ENCODE results near the gene HORMAD2. TPM values are rescaled to one million over a fixed set of nuclear protein-coding genes. Genes with fewer than 3 reads are reported as not detected.

HORMAD2 gene
- polyA plus RNA-seq, 1 donor, result not detected

DNA sequence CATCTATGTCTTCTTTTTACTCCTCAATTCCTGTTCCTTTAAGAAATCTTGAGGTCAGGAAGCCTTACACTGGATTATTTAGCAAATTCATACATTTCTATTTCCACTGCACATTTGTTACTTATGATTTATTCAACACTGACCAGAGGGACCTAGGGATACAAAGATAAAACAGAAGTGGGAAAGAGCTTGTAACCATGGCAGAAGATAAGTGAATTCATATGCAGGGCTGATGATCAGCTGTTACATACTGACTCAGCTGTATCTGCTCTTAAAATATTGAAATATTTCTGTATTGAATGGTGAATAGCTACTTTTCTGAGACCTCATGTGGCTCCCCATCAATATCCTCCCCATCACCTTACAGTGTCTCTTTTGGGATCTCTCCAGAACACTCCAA lies 25.2 kb downstream of the HORMAD2 start:
- no peak for DNase-seq (ENCODE audit: low read depth)

DNA sequence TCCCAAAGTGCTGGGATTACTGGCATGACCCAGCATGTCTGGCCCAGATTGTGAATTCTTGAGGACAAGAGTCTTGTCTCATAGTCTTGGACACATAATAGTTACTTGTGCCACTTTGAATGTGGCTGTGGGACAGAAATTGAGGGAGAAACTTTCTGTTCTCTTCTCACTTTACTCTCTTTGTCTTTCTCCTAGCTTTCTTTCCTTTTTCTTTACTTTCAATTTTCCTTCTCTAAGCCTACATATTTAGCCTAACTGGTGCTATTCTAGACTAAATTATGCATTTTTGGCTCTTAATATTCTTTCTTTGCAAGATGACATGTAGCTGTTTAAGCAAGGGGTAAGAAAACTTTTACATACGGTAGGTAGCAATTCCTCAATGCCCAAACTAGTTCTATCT lies 33.2 kb downstream of the HORMAD2 start:
- no peak for DNase-seq (ENCODE audit: low read depth)

DNA sequence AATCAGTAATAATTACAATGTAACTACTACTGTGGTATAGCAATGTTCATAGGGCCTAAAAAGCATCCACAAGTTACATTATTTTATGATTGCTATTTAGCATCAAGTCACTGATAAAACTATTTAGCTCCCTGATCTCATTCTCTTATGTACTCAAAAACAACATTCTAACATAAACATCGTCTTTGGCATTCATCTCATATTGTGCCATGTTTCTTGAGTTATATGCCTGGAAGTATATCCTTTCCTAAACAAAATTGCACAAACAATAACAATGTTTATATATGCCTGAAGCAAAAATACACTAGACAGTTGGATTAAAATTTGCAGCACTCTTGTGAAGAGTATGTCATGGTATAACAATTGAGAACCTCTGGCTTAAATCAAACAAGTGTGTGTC lies 34.1 kb downstream of the HORMAD2 start:
- no peak for DNase-seq (ENCODE audit: low read depth)

DNA sequence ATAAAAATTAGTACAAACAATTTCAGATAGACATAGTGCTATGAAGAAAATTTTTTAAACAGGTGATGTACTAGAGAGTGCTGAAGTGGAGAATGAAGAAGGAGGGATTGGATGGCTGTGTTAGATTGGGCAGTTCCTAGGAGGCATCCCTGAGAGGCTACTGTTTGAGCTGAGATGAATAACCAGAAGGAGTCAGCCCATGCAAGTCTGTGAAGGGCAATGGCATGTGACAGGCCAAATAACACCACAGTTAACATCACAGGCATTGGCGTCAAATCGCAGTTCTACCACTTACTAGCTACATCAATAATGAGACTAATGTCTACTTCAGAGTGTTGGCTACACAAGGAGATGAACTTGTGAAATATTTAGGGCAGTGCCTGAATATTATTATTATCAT lies 35.4 kb downstream of the HORMAD2 start:
- no peak for DNase-seq (ENCODE audit: low read depth)

DNA sequence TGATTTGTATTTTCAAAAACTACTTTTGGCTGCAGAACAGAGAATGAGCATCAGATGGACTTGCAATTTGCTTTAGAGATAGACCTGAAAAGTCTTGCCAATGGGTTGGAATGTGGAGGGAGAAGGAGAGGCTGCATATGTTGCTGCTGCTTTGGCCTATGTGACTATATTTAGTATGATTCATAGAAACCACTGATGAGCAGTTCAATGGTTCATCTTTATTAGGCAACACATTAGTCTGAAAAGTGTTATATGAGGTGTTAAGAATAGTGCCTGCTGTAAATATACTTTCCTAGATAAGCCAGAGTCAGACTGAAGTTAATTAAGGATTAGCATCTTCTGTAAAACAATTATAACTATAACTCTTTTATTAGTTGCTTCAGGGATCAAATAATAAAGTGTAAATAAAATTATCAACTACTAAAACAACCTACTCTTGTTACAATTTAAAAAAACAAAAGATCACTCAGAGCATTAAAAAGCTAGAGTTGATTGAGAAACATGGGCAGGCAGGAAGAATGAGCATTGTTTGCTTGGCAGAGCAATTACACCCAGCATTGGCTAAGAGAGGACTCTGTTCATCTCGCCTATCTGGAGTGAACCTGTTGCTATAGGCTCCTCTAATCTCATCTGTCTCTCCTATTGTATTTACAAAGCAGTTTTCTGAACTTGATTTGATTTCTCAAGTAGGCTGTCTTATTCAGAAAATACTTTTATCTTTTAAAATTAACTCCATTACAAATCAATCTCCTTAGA lies 36.3 kb downstream of the HORMAD2 start:
- DNase-seq (ENCODE audit: low read depth), result no peak

DNA sequence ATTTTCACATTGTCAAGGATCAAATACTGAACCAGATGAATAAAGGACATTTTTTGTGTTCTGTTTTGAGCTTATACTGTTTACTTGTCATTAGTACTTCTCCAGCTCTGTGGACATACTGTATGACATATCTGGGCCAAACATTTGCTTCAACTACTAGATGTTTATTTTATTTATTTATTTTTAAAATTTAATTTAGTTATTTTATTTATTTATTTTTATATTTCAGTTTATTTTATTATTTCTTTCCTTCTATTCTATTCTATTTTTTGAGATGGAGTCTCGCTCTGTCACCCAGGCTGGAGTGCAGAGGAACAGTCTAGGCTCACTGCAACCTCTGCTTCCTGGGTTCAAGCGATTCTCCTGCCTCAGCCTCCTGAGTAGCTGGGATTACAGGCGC lies 37.0 kb downstream of the HORMAD2 start:
- no peak for DNase-seq (ENCODE audit: low read depth)

DNA sequence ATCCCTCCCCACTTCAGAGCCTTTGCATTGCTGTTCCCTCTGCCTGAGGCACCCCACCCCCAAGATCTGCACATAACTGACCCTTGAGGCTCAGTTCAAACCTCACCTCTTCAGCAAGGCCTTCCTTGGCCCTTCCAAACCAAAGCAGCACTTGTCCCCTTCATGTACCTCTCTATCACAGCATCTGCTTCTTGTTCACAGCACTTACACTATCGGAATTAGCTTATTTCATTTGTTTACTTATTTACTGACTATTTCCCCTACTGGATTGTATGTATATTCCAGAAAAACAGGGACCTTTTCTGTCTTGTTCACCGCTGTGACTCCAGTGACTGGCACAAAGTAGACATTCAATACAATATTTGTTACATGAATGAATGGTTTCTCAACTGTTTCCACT lies 38.0 kb downstream of the HORMAD2 start:
- no peak for DNase-seq (ENCODE audit: low read depth)

DNA sequence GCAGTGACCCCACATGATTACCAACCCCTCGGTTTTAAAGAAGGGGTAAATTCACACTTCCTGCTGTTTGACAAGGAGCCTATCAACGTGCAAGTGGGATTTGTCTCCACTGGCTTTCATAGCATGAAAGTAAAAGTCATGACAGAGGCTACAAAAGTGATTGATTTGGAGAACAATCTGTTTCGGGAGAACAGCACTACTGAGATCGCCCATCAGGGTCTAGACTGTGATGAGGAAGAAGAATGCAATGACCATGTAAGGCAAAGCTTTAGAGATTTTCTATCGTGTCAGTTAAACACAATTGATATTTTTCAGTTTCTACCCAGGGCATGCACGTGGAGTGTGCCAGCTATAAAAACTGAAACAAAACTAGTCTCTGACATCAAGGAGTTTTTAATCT lies 41.7 kb downstream of the HORMAD2 start:
- no peak for DNase-seq (ENCODE audit: low read depth)

DNA sequence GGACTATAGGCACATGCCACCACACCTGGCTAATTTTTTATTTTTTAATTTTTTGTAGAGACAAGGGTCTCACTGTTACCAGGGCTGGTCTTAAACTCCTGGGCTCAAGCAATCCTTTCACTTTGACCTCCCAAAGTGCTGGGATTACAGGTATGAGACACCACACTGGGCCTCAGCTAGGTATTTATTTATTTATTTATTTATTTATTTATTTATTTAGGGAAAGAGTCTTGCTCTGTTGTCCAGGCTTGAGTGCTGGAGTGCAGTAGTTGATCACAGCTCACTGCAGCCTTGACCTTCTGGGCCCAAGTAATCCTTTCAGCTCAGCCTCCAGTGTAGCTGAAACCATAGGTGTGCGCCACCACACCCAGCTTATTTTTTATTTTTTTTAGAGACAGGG lies 43.2 kb downstream of the HORMAD2 start:
- no peak for DNase-seq (ENCODE audit: low read depth)

DNA sequence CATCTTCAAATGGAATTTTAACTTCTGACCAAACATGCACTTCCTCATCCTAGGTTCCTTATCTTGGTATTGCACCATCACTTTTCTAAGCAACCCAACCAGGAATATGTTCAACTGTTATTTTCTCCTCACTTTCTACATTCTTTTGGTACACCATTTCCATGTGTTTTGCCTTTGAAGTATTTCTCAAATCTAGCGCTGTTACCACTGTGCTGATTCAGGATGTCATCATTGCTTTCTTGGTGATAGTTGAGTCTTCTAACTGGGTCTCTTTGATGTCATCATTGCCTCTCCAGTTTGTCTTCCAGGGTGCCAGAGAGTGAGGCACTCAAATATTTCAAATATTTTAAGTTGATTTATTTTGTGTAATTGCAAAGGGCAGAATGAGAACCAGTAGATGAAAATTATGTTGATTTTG lies 47.5 kb downstream of the HORMAD2 start:
- DNase-seq (ENCODE audit: low read depth), result no peak

DNA sequence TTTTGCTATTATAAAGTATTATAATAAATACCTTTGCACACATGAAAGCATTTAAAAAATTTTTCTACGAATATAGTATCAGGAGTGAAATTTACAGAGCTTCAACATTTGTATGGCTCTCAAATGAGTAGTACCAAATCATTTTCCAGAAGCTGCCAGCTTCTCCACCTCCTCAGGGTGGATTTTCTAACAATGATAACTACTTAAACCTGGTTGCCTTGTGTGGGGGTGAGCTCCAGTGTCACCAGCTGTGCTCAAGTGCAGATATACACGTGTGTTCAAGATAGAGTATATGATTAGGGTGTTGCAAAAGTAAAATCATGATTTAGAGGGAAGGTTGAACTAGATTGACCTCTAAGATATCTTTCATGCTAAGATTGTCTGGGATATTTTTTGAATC lies 48.2 kb downstream of the HORMAD2 start:
- no peak for DNase-seq (ENCODE audit: low read depth)

DNA sequence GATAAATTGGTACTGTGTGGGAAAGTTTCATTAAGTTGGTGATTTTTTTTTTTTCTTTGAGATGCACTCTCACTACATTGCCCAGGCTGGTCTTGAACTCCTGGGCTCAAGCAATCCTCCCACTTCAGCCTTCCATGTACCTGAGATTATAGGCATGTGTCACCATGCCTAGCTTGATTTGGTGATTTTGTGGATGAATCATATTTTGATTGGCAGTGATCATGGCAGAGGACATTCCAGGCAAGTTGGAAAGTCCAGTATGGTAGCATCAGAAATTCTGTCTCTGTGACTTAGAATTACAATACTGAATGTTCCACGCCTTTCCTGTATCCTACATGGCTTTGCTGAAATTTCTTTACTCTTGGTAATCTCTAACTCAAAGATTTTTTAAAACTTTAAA lies 49.4 kb downstream of the HORMAD2 start:
- DNase-seq (ENCODE audit: low read depth), result no peak

DNA sequence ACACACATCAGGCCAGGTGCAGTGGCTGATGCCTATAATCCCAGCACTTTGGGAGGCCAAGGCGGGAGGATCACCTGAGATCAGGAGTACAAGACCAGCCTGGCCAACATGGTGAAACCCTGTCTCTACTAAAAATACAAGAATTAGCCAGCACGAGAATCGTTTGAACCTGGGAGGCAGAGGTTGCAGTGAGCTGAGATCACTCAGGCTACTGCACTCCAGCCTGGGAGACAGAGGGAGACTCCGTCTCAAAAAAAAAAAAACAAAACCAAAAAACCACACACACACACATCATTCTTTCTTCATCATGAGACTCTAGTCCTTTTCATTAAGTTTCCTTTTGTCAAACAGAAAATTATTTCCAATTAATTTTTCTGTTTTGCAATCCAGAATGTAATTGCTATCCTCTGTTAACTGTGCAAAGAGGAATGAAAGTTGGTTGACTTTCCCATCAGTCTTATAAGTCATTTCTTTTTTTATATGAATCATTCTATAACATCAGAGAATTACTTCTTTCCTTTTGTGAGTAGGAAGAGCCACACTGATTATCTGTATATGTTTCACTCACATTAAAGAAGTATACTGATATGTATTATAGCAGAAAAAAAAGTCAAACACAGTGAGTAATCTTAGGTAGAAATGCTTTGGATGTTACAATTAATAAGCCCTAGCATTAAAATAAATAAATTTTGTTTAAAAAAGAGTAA lies 52.2 kb downstream of the HORMAD2 start:
- DNase-seq (ENCODE audit: low read depth), result no peak

DNA sequence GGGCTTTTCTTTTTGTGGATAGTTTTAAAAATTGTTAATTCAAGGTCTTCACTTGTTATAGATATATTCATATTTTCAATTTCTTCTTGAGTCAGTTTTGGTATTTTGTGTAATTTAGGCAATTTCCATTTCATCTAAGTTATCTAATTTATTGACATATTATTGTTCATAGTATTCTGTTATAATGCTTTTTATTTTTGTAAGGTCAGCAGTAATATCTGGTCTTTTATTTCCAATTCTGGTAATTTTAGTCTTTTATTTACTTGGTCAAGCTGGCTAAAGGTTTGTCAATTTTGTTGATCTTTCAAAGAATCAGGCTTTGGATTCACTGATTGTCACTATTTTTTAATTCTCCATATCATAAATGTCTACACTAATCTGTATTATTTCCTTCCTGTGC lies 60.1 kb downstream of the HORMAD2 start:
- no peak for DNase-seq (ENCODE audit: low read depth)

DNA sequence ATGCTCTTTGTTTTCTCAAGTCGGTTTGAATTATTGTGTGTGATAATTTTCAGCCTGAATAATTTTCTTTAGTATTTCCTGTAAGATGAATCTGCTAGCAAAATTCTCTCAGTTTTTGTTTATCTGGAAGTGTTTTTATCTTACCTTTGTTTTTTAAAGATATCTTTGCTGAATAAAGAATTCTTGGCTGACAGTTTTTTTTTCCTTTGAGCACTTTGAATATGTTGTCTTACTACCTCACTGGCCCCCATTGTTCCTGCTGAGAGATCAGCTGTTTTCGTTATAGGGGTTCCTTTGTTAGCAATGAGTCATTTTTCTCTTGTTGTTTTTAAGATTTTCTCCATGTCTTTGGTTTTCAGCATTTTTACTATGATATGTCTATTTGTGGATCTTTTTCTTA lies 63.0 kb downstream of the HORMAD2 start:
- DNase-seq (ENCODE audit: low read depth), result no peak

DNA sequence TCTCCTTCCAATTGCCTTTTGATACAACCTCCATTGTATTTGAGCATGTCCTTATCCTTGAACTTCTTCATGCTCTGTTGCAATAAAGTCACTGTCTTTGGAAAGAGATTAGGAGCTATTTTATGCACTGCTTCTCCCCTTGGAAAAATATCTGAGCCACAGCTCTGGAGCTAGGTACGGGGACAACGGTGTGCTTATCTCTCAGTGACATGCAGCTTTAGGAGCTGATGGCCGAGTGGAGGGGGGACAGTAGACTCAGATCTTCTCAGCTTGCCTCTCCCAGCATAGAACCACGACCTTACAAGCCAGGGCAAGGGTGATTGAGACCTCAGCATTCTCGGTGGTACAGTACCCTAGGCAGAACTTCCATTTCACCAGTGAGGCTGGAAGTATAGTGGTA lies 64.1 kb downstream of the HORMAD2 start:
- DNase-seq (ENCODE audit: low read depth), result no peak

DNA sequence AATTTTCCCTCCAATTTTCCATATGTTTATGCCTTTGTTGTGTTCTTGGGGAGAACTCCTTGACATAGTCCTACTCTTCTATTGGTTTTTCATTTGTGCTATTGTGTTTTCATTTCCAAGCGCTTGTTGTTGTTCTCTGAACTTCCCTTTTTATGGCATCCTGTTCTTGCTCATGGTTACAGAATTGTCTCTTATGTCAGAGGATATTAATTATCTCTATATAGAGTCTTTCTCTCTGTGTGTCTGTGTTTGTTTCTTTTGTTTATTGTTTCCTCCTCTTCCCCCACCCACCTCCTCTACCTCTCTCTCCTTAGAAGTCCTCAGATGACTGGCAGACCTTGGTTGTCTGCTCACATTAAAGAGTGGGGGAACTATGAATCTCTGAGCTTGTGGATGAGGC lies 69.9 kb downstream of the HORMAD2 start:
- no peak for DNase-seq (ENCODE audit: low read depth)

DNA sequence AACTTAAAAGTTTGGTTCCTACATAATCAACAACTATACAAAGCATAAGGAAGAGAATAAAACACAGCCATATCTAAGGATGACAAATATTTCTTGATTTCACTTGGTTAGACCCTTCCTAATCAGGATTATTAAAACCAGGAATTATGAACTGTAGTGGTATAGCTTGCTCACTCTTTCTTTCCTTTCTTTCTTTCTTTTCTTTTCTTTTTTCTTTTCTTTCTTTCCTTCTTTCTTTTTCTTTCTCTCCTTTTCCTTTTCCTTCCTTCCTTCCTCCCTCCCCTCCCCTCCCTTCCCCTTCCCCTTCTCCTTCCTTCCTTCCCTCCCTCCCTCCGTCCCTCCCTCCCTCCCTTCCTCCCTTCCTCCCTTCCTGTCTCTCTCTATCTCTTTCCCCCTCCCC lies 78.0 kb downstream of the HORMAD2 start:
- no peak for DNase-seq (ENCODE audit: low read depth)

DNA sequence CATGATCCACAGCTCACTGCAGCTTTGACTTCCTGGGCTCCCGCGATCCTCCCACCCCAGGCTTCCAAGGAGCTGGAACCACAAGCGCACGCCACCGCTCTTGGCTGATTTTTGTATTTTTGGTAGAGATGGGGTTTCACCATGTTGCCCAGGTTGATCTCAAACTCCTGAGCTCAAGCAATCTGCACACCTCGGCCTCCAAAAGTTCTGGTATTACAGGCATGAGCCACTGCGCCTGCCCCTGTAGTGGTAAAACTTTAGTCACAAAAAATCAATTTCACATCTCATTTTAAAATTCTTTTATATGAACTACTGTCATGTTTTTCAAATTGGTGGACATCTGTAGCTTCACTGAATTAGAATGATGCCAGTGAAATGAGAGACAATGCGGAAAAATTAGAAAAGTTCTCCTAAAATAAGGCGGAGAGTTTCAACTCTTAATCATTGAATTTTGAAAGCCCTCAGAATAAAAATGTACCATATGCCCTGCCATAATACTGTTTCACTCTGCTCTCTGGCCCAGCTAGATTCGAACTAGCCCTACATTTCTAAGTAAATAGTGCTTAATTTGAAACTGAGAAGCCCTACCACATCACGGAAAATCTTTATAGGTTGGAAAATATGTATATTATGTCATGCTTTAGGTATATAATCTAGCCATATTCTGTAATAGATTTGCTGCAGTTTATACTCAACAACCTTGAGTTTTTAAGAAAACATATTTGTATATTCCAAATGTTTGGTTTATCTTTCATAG lies 78.7 kb downstream of the HORMAD2 start:
- DNase-seq (ENCODE audit: low read depth), result no peak

DNA sequence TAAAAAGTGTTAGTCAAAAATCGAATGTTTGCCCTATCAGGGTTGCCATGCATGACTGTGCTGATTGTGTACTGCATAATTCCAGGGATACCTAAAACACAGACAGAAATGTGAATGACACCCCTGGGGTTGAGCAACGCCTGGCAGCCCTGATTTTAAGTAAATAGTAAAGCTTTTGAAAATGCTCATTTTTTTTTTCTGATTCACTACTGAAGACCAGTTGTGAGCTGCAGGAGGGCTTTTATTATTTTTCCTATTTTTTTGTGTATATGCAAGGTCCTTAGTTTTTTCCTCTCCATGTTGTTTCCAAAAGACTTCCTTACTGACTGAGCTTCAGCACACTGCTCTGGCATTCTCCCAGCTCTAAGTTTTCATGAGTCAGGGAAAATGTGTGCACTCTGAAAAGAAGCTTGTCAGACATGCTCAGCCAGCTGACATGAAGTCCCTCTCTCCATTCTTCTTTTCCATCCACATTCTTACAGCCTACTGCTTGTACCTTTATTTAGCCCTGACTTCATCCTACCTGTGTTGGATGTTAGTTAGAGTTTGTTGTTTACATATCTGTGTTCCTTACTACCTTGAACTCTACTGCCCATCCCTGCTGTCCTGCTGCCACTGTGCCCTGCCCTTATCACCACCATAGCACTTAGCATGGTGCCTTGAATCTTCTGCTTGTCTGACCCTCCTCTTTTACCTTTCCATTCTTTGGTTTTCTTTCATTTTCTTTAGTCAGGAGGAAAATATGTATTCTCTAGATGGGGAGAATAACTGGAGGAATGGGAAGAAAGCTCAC lies 79.5 kb downstream of the HORMAD2 start:
- DNase-seq (ENCODE audit: low read depth), result peak; percentile 80

DNA sequence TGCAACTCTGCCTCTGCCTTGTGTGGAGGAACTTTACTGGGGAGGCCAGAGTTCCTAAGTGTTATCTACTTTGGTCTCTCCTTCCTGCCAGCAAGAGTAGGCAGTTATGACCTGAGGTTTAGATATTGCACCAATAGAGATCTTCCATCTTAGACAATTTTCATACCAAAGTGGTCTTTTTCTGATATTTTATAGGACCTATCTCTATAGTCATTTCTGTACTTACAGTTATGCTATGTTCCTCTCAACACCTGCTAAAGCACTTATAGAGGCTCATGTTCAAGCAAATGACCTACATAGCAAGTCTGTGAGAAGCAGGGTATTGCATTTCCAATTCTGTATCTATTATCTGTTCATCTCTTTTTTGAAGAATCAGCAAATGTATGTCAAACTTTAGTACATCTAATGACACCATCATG lies 80.8 kb downstream of the HORMAD2 start:
- no peak for DNase-seq (ENCODE audit: low read depth)

DNA sequence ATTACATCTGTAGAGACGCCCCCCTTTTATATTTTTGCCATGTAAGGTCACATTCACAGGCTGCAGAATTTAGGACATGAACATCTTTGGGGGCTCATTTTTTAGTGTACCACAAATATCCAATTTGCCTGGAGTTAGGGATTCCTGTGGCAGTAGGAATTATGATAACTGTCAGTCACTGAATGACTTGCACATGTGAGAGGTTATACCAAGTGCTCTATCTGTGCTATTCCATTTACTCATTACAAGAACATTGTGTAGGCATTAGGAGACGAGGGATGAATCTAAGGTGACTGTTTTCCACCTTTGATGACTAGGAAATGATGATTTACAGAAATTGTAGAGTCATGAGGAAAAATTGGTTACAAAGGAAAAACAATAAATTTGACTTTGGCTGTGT lies 87.0 kb downstream of the HORMAD2 start:
- DNase-seq (ENCODE audit: low read depth), result no peak

Data from forelimb muscle (tissue), 1 donor.